Measurements from ENCODE around the gene RC3H2.

RC3H2 gene, protein sequence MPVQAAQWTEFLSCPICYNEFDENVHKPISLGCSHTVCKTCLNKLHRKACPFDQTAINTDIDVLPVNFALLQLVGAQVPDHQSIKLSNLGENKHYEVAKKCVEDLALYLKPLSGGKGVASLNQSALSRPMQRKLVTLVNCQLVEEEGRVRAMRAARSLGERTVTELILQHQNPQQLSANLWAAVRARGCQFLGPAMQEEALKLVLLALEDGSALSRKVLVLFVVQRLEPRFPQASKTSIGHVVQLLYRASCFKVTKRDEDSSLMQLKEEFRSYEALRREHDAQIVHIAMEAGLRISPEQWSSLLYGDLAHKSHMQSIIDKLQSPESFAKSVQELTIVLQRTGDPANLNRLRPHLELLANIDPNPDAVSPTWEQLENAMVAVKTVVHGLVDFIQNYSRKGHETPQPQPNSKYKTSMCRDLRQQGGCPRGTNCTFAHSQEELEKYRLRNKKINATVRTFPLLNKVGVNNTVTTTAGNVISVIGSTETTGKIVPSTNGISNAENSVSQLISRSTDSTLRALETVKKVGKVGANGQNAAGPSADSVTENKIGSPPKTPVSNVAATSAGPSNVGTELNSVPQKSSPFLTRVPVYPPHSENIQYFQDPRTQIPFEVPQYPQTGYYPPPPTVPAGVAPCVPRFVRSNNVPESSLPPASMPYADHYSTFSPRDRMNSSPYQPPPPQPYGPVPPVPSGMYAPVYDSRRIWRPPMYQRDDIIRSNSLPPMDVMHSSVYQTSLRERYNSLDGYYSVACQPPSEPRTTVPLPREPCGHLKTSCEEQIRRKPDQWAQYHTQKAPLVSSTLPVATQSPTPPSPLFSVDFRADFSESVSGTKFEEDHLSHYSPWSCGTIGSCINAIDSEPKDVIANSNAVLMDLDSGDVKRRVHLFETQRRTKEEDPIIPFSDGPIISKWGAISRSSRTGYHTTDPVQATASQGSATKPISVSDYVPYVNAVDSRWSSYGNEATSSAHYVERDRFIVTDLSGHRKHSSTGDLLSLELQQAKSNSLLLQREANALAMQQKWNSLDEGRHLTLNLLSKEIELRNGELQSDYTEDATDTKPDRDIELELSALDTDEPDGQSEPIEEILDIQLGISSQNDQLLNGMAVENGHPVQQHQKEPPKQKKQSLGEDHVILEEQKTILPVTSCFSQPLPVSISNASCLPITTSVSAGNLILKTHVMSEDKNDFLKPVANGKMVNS

DNA sequence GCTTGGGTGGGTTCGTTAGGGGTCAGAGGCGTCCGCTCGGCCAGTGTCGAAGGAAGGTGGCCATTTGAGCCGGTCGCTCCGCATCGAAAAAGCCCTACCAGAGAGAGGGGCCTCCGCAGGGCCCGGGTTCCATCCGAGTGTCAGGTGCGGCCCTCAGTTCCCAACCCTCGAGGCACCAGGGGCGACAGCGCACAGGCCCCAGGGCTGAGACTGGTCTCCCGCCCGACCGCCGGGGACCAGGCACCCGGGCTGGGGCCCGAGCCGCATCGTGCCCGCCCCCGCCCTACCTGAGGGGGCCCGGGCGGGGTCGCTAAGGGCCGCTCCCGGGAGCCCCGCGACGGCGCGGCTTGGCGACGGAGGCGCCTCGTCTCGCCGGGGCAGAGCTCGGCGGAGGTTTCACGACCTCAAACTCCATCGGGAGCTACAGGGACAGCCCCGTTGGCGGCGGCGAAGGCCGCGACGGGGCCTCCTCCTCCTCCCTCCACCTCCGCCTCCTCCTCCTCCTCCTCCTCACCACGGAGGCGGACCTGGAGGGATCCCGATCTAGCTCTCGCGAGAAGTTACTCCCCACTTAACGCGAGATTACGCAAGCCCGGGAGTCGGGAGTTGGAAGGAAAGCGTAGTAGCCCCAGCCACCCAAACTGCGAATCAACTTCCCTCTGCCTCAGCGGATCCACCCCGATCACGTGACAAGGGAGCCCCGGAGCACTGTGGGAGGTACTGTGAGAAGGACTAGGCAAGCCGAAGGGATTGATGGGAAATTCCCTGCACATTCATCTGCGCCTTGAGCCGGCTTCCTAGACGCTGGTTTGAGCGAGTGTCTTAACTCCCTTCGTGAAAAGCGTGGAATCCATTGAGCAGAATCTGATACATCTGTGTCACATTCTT, at the start of gene RC3H2:
Gene RC3H2, minus strand, starts transcription at position 537 of the 888 bp plus-strand sequence. CDS start 7,850 bp downstream, outside the sequence.
- peak; percentile 100 for DNase-seq

DNA sequence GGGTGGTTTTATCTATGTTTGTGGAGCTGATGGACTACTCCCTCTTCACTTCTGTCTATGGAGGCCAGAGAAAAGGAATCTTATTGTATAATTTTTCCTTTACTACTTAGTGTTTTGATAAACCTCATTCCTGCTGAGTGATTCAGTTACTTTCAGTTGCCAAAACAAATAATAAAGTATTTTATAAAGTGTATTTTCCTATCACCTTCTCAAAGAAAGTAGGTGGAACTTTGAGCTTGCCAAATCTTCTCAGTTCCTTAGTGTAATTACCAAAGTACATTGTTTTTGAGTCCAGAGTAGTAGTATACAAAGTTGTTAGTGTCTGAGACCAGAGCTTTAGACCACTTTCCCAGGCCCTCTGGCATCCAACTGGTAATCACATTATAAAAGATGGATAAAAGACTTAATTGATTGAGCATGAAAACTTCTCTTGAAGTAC, 49.1 kb upstream of the RC3H2 start:
- no peak for DNase-seq

DNA sequence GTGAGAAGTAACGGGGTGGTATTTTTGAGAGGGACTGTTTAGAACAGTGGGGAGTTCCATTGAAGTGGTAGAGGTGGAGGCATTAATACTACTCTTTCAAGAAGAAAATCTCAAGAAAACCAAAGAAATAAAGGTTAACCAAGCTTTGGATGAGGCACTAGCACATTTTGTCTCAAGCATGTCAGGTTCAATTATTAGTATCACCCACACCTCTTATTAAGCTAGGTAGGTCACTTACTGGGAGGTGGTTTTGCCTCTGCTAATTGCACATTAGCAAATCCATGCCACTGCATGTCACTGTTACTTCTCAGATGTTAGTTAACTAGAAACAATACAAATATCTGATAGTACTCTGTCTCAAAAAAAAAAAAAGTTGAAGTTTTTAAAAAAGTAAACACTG, 45.9 kb upstream of the RC3H2 start:
- no peak for DNase-seq

DNA sequence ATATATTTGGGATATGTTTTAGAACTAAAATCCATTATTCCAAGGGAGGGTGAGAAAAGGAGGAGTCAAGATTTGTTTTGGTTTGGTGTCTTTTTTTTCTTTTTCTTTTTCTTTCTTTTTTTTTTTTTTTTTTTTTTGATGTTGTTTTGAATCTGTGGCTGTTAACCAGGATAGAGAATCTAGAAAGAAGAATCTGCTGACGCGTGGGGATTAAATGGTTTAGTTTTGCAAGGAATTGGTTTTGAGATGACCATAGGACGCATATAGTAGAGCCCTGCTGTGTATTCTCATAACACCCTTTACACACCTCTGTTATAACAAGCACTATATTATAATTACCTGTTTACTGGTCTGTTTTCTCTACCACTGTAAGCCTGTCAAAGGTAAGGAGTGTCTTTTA, 45.1 kb upstream of the RC3H2 start:
- DNase-seq: no peak

DNA sequence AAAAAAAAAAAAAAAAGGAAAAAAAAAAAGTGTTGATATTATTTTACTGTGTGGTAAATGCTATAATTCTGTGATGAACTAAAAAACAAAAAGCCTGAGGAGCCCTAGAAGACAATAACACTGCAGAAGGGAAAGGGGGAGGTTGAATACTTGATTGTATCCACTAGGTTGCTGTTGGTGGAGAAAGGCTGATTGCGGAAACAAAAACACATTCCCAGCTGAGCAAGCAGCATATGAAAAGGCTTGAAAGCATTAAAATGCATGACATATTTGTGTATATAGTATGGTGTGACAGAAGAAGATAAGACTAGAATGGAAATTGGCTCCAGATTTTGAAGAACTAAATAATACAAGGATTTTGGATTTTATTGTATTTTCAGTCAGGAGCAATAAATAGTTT, 44.5 kb upstream of the RC3H2 start:
- no peak for DNase-seq

DNA sequence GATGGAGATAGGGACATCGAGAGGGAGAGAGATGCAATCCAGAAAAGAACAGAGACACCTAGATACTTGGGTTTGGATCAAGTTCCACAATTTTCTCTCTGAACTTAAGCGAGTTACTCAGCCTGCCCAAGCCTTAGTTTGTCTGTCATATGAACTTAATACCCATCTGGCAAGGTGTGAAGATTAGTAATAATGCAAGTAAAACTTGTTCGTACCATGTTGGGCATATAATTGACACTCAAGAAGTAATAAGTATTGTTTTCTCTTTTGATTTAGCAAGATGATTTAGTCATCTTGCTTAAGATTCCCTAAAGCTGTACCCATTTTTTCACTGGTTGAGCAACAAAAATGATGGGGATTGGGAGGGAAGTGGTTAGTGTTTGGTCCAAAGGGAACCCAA, 43.2 kb upstream of the RC3H2 start:
- DNase-seq: no peak

DNA sequence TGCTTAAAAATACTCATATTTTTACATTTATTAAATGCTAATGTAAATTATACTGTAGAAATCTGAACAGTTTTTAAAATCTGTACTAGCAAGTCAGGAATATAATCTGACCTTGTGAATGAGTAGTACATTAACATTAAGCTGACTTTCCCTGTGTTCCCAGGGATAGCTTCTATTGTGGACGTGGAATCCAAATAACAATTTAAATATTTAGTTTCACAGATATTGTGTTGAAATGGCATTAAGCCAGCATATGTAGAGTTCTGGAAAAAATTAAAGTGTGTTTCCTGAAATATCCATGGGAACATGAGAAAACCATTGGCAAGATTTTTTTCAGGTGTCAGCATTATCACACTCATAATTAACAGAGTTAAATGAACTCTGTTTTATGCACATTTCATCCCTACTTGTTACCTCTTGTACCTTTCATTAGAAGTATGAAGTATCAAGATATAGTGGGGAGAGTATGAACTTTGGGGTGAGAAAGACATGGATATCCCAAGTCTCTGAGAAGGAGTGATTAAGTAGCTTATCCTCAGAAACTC, 41.4 kb upstream of the RC3H2 start:
- DNase-seq: no peak

DNA sequence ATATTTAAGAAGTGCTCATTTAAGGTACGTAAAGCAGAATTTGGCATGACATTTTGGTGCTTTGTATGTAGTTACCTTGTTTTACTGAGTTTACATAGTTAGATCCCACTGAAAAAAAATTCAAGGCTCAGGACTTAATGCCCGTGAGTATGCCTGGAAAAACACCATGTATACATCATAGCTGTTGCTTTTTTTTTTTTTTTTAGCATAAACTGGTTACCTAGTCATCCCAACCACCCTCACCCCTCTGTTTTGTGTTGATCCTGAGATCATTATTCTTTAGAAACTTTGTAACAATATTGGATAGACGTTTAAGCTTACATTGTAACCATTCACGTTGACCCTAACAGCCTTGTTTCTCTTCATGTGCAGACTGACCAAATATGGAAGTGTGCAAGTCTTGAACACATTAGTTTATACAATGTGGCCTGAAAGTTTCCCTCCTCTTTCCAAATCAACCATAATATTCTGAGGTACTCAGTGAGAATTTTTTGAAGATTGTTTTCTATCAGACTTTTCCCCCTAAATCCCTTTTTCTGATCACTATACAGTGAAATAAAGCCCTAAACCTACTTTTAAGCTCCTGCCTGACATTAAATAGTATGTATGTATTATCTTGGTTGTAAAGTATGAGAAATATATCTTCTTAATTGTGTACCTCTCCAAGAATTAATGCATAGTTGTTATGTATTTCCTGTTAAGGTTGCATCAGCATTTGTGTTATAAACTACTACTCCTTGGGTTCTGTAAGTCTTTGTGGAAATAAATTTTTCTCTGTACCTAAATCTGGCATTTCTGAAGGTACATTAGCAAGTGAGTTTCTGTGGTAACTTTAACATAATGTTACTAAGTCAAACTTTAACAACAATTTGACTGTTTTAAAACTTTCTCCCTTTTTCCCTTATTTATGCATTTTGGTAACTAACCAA, 40.1 kb upstream of the RC3H2 start:
- DNase-seq: no peak

DNA sequence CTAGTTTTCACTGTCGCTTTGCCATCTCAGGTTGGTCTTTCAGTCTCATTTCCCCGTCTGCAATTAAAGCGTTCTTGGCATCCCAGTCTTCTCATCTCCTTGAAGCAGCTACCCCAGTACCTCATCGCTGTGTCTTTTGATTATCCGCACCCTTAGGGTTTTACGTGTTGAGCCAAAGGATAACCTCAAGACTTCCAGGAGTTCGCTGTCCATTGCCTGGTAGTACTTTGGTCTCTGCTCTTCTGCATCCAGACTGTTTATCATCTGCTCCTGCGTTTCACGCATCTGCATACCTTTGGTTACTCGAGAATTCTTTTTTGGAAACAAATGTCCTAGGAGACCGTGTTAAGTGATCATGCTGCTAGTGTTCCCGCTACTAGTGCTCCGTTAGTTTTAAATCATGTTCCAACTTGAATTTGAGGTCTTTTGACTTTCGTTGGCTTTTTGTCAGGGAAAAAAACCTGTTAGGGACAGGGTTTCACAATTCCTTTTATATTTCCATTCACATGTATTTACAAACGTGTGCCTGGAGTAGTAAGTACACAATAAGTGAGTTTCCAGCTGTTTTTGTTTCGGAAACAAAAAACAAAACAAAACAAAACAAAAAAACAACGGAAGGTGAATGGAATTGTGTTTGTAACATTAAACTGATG, 36.5 kb upstream of the RC3H2 start:
- peak; percentile 62 for DNase-seq

DNA sequence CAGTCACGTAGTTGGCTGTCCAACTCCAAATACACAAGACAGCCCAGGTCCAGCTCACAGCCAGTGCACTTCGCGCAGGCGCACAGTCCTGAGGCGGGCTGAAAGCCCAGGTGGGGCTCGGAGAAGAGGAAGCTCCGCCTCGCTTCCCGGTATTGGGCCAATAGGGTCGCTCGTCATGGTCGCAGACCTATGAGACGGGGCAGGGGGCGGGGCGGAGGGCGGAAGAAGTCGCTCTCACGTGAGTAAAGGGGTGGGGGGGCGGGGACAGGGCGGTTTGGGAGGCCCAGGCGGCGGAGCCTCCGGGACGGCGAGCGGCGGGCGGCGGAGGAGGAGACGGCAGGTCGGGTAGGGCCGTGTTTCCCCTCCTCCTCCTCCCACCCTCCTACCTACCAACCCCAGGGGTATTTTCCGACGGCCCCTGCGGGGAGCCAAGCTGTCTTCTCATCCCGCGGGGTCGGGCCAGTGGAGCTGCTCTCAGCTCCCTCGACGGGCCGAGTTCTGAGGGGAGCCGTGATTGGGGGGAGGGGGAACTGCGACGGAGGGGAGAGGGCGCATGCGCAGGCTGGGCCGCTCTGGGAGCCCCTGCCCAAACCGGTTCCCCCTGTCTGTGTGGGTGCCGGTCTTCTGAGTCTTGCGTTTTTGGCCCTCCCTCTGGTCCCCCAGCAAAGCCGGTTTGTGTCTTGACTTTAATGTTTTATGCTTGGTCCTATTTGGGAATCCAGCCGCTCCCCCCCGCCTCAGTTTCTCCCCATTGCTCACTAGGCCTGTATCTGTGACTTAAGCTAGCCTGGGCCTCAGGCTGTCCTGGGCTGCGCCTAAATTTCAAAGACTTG, 35.8 kb upstream of the RC3H2 start, which contains the start of gene RABGAP1:
Gene RABGAP1, plus strand, starts transcription at position 272 of the 833 bp plus-strand sequence. CDS start 16,040 bp downstream, outside the sequence.
- peak; percentile 100 for DNase-seq

DNA sequence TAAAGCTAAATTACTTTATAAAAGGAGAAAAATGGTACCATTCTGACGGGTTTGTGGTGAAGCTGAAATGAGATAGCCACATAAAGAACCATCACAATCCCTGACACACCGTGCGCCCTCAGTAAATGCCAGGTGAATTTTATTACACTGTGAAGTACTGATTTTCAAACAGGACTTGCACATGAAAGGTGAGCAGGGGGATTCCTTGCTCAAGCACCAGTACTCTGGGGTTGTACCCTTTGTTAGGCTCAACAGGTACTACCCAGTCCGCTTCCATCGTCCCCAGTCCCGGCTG, 35.2 kb upstream of the RC3H2 start:
- DNase-seq: peak; percentile 8

DNA sequence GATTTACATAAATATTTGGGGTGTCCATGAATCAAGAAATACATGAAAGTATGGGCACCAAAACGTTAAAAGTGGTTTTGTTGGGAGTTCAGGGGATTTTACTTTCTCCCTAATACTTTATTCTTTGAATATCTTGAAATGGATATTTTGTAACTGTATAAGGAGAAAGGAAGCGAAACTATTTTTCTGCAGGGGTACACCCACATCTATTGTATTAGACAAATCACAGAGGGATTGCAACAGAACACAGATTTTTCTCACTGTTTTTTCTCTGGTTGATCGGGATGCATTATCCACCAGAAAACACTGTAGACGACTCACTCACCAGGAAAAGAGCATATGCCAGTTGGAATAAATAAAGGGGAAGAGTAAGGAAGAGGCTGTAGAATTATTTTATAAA, 34.4 kb upstream of the RC3H2 start:
- no peak for DNase-seq

DNA sequence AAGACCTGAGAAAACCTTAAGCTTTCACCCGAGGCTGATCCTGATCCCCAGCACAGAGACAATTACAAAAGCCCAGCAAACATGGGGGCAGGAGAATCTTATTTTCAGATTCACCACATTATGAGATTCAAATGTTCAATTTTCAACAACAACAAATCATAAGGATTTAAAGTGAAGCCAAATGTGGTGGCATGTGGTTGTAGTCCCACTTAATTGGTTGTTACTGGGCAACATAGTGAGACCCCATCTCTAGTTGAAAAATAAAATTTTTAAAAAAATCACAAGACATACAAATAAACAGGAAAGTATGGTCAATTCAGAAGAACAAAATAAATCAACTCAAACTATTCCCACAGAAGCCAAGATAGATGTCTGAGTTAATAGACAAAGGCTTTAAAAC, 31.7 kb upstream of the RC3H2 start:
- no peak for DNase-seq

DNA sequence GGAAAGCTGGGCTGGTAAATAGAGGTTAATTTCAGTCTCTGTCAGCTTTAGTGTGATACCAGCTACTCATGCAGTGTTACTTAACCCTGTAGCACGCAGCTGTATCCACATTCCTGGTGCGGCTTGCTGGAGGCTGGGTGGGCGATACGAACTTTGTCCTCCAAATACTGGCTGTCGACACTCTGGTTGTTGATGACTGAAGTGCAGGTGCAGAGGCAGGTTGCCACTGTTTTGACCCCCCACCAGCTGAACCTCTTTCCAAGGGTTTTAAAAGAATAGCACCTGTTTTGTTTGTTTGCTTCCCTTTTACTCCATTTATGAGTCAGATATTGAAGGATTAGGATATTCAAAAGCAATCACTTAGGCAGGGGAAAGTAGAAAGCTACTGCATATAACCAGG, 31.3 kb upstream of the RC3H2 start:
- DNase-seq: no peak

DNA sequence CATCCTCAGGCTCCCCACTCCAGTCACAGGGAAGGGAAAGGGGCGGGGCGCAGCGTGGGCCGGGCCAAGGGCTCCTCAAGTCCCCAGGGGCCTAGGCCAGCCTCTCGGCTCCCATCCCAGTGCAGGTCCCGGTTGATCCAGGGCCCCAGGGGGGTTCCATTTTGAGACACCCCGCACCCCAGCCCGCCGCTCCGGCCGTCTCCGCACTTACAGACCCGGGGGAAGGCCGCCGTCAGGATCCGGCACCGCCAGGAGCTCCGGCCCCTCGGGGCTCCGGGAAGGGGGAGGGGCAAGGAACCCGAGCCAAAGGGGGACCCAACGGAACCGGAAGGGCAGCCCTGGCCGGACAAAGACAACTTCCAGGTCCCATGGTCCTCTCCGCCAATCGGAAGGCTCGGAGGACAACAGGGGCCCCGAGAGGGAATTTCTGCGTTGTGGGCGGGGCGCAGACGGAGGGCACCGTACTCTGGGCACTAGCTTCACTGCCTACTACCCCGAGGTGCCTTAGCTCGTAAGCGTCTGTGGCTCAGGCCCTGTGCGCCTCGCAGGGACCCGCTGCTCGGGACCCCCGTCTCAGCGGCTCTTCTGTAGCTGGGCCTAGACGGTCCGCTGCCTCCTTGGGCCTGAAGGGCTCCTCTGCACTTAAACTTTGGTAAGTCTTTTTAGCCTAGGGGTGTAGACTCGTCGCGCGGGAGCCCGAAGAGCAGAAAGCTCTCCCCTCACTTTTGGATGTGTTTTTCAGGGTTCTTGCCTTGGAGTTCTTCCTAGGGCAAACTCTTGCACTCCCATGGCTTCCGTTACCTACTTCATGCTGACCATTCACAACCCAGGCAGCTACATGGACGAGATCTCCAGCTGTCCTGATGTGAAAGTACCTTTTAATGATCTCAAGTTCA, 26.3 kb upstream of the RC3H2 start, which contains the start of gene ZBTB26:
Gene ZBTB26, minus strand, starts transcription at position 287 of the 896 bp plus-strand sequence. CDS start 11,578 bp downstream, outside the sequence.
- DNase-seq: peak; percentile 98

DNA sequence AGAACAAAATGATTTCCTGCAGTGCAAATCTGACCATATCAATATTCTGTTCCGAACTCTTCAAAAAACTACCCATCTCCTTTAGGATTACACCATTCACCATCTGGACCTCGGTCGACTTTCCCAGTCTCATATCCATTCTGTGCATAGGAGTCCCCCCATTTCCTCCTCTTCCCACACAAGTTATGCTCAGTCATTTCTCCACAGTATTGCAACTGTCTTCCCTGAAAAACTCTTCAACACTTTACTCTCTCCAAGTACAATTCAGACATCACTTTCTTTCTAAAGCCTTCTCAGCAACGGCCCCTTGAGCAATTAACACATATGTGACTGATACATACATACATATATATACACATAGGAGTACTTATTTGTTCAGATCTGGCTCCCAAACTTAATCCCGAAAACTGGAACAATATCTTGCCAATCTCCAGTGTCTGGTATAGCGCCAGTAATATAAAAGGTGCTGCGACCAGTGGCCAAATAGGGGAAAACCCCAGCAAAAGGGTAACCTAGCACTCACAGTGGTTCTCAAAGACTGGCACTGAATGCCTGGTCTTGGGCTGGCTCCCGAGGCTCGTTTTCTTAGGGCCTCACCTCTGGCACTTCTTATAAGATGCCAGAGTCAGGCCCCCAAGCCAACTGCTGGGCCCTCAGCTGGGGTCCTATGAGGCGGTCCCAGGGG, 25.5 kb upstream of the RC3H2 start:
- no peak for DNase-seq

DNA sequence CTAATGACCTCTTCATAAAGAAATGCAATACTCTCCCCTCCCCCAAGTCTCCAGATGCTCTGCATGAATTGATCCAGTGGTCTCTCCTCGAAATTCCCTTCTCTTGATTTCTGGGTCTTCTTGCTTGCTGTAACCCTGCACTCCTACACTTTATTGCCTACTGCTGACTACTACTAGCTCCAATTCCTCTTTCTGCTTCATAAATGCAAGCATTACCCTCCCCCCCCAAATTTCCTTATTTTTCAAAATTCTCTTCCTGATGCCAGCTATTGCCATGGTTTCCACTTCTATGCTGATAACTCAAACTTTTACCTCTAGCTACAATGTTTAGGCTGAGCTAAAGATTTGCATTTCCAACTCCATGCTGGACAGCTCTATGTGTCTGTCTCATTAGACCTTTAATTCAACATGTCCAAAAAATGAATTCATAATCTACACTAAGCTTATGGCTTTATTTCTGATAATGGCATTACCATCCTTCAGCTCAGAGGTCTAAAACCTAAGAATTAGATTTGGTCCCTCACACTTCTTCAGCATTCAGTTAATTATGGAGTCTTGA, 24.7 kb upstream of the RC3H2 start:
- peak; percentile 15 for DNase-seq

Measured in hematopoietic multipotent progenitor cell treated with erythropoietin and hydrocortisone succinate and interleukin-3 and kit ligand, for 6 days (in vitro differentiated cells).